NCI-H510A treated with DMSO at 0.1 percent for 48 hours (cell line): ENCODE measurements around the gene BLOC1S5.
"Not testable (repeated sequence)": the region's sequence is repeated elsewhere in the genome, so short reads cannot be mapped to it uniquely, and the experiment has no call there.

Source experiments
- DNase-seq: peaks from one replicate; lab custom pipeline; 2025; lab: John Stamatoyannopoulos, UW

The BLOC1S5 gene

GRCh38 chr6:7993399-7993798 is 70.8 kb downstream of the BLOC1S5 start:
- no peak for DNase-seq

GRCh38 chr6:7992002-7992815 is 72.0 kb downstream of the BLOC1S5 start:
- DNase-seq: no peak

- DNase-seq: no peak
Measured at GRCh38 chr6:7991536-7991935, 72.7 kb downstream of the BLOC1S5 start.

GRCh38 chr6:7986219-7986618 is 78.0 kb downstream of the BLOC1S5 start:
- DNase-seq: no peak

GRCh38 chr6:7983967-7984366 is 80.2 kb downstream of the BLOC1S5 start:
- DNase-seq: not testable (repeated sequence)

GRCh38 chr6:7979831-7980230 is 84.4 kb downstream of the BLOC1S5 start:
- no peak for DNase-seq

- DNase-seq: no peak
Measured at GRCh38 chr6:7978736-7979135, 85.5 kb downstream of the BLOC1S5 start.

- no peak for DNase-seq
Measured at GRCh38 chr6:7976485-7977056, 87.6 kb downstream of the BLOC1S5 start.

- no peak for DNase-seq
Measured at GRCh38 chr6:7975764-7976146, 88.4 kb downstream of the BLOC1S5 start.

GRCh38 chr6:7974938-7975763 is 89.0 kb downstream of the BLOC1S5 start:
- no peak for DNase-seq

GRCh38 chr6:7974565-7974937 is 89.6 kb downstream of the BLOC1S5 start:
- DNase-seq: no peak

- no peak for DNase-seq
Measured at GRCh38 chr6:7973584-7973983, 90.6 kb downstream of the BLOC1S5 start.

GRCh38 chr6:7971499-7971898 is 92.7 kb downstream of the BLOC1S5 start:
- no peak for DNase-seq

GRCh38 chr6:7970616-7971015 is 93.6 kb downstream of the BLOC1S5 start:
- no peak for DNase-seq
